ENCODE measurements around the gene MEF2A.

DNA sequence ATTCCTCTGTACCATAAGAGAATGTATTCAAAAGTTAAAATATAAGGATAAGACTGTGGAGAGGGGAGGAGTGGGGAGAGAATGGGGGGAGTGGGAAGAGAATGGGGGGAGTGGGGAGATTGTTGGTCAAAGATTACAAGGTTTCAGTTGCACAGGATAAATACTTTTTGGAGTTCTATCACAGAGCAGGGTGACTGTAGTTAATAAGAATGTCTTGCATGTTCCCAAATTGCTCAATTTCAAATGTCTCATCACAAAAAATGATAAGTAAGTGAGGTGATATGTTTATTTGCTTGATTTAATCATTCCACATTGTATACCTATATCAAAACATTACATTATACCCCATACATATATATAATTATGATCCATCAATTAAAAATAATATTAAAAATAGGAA is 23.0 kb upstream of the MEF2A start:
- no peak for TF ChIP-seq EZH2 (IDR thresholded peaks at IDR 0.05)
- TF ChIP-seq, protein P1, sequence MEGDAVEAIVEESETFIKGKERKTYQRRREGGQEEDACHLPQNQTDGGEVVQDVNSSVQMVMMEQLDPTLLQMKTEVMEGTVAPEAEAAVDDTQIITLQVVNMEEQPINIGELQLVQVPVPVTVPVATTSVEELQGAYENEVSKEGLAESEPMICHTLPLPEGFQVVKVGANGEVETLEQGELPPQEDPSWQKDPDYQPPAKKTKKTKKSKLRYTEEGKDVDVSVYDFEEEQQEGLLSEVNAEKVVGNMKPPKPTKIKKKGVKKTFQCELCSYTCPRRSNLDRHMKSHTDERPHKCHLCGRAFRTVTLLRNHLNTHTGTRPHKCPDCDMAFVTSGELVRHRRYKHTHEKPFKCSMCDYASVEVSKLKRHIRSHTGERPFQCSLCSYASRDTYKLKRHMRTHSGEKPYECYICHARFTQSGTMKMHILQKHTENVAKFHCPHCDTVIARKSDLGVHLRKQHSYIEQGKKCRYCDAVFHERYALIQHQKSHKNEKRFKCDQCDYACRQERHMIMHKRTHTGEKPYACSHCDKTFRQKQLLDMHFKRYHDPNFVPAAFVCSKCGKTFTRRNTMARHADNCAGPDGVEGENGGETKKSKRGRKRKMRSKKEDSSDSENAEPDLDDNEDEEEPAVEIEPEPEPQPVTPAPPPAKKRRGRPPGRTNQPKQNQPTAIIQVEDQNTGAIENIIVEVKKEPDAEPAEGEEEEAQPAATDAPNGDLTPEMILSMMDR (IDR thresholded peaks at IDR 0.05): no peak
